Brain microvascular endothelial cell (primary cell): Measurements from ENCODE around the gene COA1.

Experiments used
- DNase-seq: peaks from one replicate; pipeline ENCODE4 v3.0.0-alpha.2; 2020
- H3K27ac ChIP-seq: fragments of 250-450 bp; sonication (Bioruptor Pico); 2 replicates; pipeline ENCODE4 v1.5.1; 2020; ENCODE audit warnings: mild to moderate bottlenecking, moderate library complexity
- H3K27me3 ChIP-seq: fragments of 250-450 bp; sonication (Bioruptor Pico); replicated peaks from 2 replicates; pipeline ENCODE4 v1.5.1; 2020; ENCODE audit warnings: mild to moderate bottlenecking
- H3K36me3 ChIP-seq: fragments of 250-450 bp; sonication (Bioruptor Pico); replicated peaks from 2 replicates; pipeline ENCODE4 v1.5.1; 2020; ENCODE audit warnings: mild to moderate bottlenecking
- H3K4me3 ChIP-seq: 2 replicates; pipeline ENCODE4 v1.5.1; 2011; ENCODE audit warnings: low read depth, mild to moderate bottlenecking, control low read depth, low read length, moderate library complexity
- in situ Hi-C: cut with HindIII; loops from 2 replicates; pipeline ENCODE4 v1.10.0; 2017; ENCODE audit warnings: low sequenced_read_pairs, low pct_ligation_motif_present
- TF ChIP-seq, protein P1 (sequence below): IDR thresholded peaks from 2 replicates; pipeline ENCODE4 v1.5.1; 2011; ENCODE audit warnings: low read depth, mild to moderate bottlenecking, moderate library complexity, low read length, control low read depth, inconsistent platforms; ENCODE audit errors: missing control alignments

COA1 gene

DNA sequence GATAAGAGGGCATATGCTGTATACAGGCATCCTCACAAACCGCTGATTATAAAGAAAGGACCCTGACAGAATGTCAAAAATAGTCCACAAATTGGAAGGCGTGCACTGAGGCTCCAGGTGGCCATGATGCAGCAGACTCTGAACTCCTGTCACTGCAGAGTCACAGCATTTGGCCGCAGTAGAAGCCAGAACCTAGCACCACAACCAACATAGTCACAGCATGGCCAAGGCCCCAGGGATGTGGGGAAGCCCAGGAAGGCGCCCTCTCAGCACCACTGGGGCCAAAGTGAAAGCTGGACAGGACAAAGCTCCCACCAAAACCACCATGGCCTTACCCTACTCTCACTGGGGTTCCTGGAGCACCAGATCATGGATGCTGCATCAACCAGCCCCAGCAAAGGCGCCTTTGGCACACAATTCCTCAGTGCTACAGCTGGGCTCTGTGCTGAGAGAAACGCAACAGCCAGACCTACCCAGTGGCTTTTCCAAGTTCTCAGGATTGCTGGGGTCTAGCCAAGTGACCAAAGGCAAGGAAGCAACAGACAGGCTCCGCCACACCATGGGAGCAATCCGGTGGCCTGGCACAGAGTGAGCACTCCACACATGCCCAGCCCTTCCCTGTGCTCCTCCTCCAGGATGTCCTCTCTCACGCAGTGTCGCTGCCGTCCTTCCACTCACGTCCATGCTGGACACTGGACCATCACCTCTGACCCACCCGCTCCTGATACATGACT, 86.3 kb downstream of the COA1 start:
- Histone ChIP-seq H3K27me3 (no peaks in the 10 kb centered on the region), H3K4me3 (no peak overlapping the region), H3K36me3 (peaks cover 32% of the 10 kb centered on the region), H3K27ac (no peak overlapping the region)
- DNase-seq = no peak
- TF ChIP-seq, protein P1, sequence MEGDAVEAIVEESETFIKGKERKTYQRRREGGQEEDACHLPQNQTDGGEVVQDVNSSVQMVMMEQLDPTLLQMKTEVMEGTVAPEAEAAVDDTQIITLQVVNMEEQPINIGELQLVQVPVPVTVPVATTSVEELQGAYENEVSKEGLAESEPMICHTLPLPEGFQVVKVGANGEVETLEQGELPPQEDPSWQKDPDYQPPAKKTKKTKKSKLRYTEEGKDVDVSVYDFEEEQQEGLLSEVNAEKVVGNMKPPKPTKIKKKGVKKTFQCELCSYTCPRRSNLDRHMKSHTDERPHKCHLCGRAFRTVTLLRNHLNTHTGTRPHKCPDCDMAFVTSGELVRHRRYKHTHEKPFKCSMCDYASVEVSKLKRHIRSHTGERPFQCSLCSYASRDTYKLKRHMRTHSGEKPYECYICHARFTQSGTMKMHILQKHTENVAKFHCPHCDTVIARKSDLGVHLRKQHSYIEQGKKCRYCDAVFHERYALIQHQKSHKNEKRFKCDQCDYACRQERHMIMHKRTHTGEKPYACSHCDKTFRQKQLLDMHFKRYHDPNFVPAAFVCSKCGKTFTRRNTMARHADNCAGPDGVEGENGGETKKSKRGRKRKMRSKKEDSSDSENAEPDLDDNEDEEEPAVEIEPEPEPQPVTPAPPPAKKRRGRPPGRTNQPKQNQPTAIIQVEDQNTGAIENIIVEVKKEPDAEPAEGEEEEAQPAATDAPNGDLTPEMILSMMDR = no peak
- in situ Hi-C loops = no loop called here

DNA sequence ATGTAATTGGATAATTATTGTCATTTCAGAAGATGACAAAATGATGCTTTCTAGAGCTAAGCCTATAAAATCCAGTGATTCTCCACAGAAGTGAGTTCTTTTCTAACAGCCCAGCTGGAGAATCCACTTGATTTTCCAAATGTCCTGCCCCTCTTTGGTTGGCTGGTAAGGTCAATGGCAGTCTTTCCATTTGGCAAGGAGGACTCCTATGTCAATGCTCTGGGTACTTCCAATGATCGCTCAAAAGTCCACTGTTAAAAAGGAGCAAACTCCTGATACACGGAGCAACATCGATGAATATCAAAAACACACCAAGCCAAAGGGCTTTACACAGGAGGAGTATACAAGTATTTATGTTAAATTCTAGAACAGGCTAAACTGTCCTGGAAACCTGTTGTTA, 88.6 kb downstream of the COA1 start:
- peaks cover 41% of the 10 kb centered on the region for H3K36me3 ChIP-seq
- no peak overlapping the region for H3K4me3 ChIP-seq
- peak overlapping the region; percentile 83 for H3K27ac ChIP-seq
- TF ChIP-seq, protein P1 = no peak
- no peak for DNase-seq
- no peaks in the 10 kb centered on the region for H3K27me3 ChIP-seq
- in situ Hi-C loops = no loop called here

DNA sequence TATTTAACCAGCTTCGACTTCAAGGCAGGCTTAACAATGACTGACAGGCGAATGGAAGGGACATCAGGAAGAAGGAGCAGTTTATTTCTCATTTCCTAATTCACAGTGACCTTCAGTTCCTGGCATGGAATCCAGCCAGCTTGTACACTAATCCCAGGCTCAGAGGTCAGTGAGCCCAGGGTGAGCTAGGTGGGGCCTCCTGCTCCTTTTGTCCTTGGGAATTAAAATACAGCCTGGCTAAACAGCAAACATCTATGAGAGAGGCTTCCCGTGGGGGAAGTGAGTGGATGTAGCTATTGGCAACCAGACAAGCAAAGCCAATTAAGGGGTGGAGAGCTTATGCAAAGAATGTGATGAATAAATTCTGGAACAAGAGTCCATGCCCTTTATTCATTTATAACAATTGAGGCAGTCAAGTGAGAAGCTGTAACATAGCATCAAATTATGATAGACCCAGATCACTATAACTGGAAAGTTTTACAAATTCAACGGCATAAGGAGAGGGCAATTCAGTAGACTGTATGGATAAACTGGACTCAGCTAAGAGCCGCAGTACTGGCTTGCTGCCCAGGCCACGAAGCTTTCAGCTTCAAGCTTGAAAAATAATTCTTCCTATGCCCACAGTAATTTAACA, 89.3 kb downstream of the COA1 start:
- H3K4me3 ChIP-seq = no peak overlapping the region
- in situ Hi-C loops = no loop called here
- H3K27me3 ChIP-seq = no peaks in the 10 kb centered on the region
- TF ChIP-seq, protein P1 = no peak
- peak; percentile 85 for DNase-seq
- peak overlapping the region; percentile 83 for H3K27ac ChIP-seq
- H3K36me3 ChIP-seq = peaks cover 46% of the 10 kb centered on the region

DNA sequence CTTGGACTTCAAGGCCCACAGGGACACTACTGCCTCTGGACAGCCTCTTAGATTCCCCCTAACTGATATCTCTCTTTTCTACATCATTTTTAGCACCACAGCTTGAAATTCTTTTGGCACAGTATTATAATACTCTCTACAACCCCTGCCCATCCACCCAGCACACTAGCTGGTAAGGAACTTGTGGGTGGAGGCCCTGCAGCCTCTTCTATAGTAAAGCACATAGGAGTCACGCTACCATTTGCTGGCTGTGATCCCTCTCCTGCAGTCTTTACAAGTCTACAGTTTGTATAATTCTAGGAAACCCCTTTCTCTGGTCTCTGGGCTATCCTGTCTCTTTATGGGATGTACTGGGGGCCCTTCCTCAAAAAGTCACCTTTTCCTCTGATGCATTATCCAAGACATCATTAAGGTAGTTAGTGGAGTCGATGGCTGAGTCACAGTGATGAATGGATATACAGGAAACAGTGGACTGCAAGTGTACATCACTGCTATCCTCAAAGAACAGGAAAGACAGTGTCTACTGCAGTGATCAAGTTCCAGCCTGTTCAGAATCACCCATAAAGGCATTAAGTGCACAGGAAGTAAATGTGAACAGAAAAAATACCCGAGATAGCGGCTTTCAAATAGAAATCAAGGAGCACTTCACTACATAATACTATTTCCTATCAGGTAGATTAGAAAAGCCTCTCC, 92.1 kb downstream of the COA1 start:
- peaks cover 49% of the 10 kb centered on the region for H3K36me3 ChIP-seq

DNA sequence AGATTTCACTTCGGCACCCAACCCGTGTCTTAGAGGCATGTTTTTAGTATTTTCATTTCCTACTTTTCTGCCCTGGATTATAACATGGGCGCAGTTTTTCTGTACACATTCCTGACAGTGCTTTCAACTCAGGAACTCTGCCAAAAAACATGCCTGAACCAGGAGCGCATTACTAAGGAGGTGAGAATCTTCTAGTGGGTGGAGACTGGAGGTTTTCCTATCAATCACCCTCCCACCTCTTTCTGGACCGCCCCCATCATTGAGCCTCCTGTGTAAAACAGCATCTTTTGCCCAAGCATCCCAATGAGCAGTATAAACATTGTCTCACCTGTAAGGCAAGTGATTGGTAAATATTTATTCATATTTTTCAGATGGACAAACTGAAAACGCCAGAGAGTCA, 93.2 kb downstream of the COA1 start:
- H3K27me3 ChIP-seq = no peaks in the 10 kb centered on the region
- peak; percentile 49 for DNase-seq
- in situ Hi-C loops = no loop called here
- H3K4me3 ChIP-seq = no peak overlapping the region
- no peak overlapping the region for H3K27ac ChIP-seq
- TF ChIP-seq, protein P1 = no peak
- peaks cover 53% of the 10 kb centered on the region for H3K36me3 ChIP-seq

More for the DNA sequence above, 92.1 kb downstream of the COA1 start:
- Histone ChIP-seq H3K27ac (no peak overlapping the region), H3K27me3 (no peaks in the 10 kb centered on the region), H3K4me3 (no peak overlapping the region)
- TF ChIP-seq, protein P1 = no peak
- in situ Hi-C loops = no loop called here
- no peak for DNase-seq
